HL-60/S4 treated with phorbol 12-myristate 13-acetate at 8.2 ng/mL for 4 days and 3 days (cell line): ENCODE measurements around the gene SHROOM3.

Experiments used
- in situ Hi-C: fragments of 300-500 bp; cut with MboI; formaldehyde crosslinking; loops from 2 replicates; pipeline ENCODE4 v1.15.0; 2022; ENCODE audit warnings: low sequenced_read_pairs

SHROOM3 gene

GRCh38 chr4:76562836-76563453, 127.9 kb downstream of the SHROOM3 start:
- in situ Hi-C loops = no loop called here

DNA sequence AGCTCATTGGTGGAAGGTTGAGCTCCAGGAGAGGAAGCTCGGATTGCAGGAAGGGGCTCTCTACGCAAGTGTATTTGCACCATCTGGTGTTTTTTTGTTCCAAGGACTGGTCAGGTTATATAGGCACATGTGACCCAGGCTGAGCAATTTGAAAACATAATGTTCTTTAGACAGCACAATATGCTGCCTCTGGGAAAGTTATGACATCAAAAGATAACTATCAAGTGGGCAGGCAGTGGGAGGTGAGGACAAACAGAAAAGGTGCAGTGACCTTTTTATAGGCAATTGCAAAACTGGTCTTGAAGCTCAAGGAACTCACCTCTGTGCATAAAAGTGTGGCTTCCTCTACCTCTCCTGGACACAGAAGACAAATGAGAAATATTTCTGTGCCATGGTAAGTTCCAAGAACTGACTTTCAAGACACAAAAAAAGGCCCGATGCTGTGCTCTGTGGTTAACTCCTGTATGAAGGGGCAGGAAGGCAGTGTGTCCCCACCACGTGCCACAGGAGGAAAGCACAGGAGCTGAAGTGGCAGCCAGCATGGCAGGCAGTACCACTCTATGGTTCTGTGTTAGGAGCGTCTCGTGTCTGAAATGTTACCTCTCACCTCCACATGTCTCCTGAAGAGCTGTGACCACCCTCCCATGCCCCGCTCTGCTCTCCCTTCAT, 128.6 kb downstream of the SHROOM3 start:
- in situ Hi-C loops = no loop called here

DNA sequence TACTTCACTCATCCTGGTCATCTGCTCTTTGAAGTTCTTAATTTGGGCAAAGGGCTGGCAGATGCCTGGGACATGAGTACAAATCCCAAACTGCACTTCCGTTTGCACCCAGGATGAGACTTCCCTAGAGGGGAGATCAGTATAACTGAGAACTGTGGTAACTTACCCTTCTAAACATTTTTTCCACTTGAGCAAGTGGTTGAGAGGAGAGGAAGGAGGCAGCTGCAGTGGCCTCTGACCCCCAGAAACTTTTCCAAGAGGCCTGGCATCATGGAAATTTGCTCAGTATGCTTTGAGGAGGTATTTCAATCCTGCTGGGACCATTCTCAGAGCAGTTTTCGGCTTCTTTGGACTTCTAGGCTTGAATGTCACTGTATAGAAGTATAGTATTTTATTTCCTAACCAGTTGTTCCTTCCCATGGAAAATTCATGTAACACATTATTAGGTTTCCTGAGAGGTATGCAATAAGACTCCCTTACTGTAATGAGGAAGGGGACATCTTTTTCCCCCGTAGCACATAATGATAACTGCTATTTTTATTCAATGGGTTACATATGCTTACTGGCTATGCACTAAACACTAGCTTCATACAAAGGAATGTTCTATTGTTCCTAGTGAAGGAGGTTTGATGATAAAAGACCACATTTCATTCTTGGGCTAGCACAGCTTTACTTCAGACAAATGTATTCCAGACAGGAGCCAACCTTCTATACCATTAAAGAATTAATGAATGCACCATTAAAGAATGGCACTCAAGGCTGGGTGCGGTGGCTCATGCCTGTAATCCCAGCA, 129.3 kb downstream of the SHROOM3 start:
- in situ Hi-C loops = no loop called here

- in situ Hi-C loops = no loop called here
These were observed 133.2 kb downstream of the SHROOM3 start for GRCh38 chr4:76568262-76568661.

- in situ Hi-C loops = no loop called here
These were observed 134.2 kb downstream of the SHROOM3 start for GRCh38 chr4:76569225-76569624.

DNA sequence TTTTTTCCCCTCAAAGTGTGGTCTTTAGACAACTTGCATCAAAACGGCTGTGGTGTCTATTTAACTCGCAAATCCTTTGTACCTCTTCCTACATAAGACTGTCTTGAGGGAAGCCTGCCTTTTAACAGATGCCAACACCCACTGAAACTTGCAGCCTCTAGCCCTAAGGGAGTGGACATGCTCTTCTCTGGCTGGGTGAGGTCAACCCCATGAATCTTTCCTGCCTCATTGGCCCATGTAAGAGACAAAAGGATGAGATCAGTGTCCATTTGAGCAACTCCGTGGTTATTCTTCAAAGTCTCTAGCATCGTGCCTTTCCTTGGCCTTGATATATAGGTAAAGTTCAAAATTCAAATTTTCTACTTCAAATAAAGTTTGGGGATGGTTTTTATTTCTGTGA, 134.7 kb downstream of the SHROOM3 start:
- in situ Hi-C loops = no loop called here

- in situ Hi-C loops = no loop called here
These were observed 135.3 kb downstream of the SHROOM3 start for GRCh38 chr4:76570141-76570973.

- in situ Hi-C loops = no loop called here
These were observed 136.2 kb downstream of the SHROOM3 start for GRCh38 chr4:76571274-76571673.

DNA sequence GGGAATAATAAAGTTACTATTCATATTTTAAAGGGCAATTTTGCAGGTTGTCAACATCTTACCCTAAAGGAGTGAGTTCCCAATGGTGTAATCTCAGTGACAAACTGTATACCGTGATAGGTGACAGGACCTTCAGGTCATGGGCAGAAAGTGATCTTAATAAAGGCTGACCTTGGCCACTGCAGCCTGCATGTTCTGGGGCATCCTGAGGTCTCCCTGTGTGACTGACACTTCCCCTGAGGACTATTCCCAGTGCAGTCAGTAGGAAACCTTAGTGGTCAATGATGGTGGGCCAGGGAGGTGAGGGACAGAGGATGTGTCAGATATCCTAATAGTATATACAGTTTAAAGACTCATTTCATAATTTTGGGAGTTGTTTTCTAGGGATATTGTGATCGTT, 137.2 kb downstream of the SHROOM3 start:
- in situ Hi-C loops = no loop called here

- in situ Hi-C loops = no loop called here
These were observed 141.8 kb downstream of the SHROOM3 start for GRCh38 chr4:76576824-76577223.

DNA sequence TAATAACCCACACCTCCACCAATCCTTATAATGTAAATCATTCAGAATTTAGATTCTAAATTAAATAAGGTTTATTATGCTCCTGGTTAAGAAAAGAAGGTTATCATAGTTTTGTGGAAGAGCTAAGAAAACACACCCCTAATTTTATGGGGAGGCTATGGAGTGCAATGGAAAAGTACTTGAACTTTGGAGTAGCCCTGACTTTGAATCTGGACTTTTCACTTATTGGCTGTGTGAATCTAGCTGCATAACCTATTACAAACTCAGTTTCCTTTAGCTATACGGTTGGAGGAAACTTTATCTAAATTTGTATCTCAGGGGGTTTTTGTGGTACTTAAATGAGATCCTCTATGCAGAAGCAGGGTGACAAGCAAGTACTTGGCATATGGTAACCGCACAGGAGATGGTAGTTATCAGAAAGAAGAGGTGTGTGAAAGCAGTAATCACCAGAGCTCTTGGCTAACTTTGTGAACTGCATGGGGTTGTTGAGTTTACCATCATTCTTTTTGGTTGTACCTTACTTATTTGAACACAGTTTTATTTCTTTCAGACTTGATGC, 143.1 kb downstream of the SHROOM3 start:
- in situ Hi-C loops = no loop called here

- in situ Hi-C loops = no loop called here
These were observed 144.8 kb downstream of the SHROOM3 start for GRCh38 chr4:76579596-76580375.

GRCh38 chr4:76581077-76581962, 146.3 kb downstream of the SHROOM3 start:
- in situ Hi-C loops = no loop called here

- in situ Hi-C loops = no loop called here
These were observed 147.2 kb downstream of the SHROOM3 start for GRCh38 chr4:76582074-76582816.

DNA sequence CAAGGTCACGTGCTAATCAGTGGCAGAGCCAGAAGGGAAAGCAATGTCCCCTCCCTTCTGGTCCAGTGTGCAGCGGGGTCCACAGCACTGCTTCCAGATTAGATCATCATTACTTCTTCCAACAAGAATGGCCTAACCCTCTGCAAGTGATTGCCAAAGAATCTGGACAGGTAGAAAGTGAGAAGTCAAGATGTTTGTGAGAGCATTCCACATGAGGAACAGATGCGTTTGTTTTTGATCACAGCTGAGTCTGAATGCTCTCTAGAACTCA, 147.7 kb downstream of the SHROOM3 start:
- in situ Hi-C loops = no loop called here

GRCh38 chr4:76584241-76585152, 149.5 kb downstream of the SHROOM3 start:
- in situ Hi-C loops = no loop called here

- in situ Hi-C loops = no loop called here
These were observed 150.2 kb downstream of the SHROOM3 start for GRCh38 chr4:76585272-76585671.
